Erythroblast (primary cell): Measurements from ENCODE around the gene IKBIP.

Experiments used
- GATA1 ChIP-seq: IDR thresholded peaks from 2 replicates; pipeline ENCODE4 v1.6.1; 2011; ENCODE audit warnings: low read depth, mild to moderate bottlenecking, control low read depth, low read length, moderate library complexity
- POLR2A ChIP-seq: IDR thresholded peaks from 2 replicates; pipeline ENCODE4 v1.6.1; 2011; ENCODE audit warnings: mild to moderate bottlenecking, low read length

DNA sequence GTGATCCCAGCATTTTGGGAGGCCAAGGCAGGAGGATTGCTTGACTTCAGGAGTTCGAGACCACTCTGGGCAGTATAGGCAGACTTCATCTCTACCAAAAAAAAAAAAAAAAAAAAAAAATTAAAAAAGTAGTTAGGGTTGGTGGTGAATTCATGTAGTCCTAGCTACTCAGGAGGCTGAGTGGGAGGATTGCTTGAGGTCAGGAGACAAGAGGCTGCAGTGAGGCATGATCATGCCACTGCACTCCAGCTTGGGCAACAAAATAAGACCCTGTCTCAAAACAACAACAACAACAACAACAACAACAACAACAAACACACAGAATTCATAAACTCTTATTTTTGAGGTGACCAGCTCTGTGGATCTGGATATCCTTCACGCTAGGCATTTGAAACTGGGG is 34.0 kb downstream of the IKBIP start:
- TF ChIP-seq POLR2A (no peak), GATA1 (no peak)
